Adrenal gland (tissue), 5 donors: ENCODE results near the gene SMG6.

Source experiments
- CTCF ChIP-seq, 6 experiments: fragments of 450-650 bp in 4 of 6; fragments of 200-600 bp in 2 of 6; sonication (generic) in 1 of 6; IDR thresholded peaks; 1 replicate in 5 of 6; 2 replicates in 1 of 6; pipeline versions ENCODE4 v1.5.1 to v1.8.0; 2016 to 2021; ENCODE audit warnings: antibody characterized with exemption in 6 of 6, mild to moderate bottlenecking in 2 of 6, moderate library complexity in 1 of 6
- POLR2A ChIP-seq, 2 donors: fragments of 450-650 bp; IDR thresholded peaks; one replicate each; pipeline ENCODE4 v1.6.1; 2017; ENCODE audit warnings: antibody characterized with exemption in 2 of 2, mild to moderate bottlenecking in 2 of 2, moderate library complexity in 1 of 2
- donor health status: DM: no; HTN: no; CAD: no.

- TF ChIP-seq POLR2A (IDR thresholded peaks at IDR 0.05) (no peak), CTCF (IDR thresholded peaks at IDR 0.05) (no peak)
Measured at GRCh38 chr17:2033153-2033552, 270.4 kb downstream of the SMG6 start.
